IMR-90 (cell line): ENCODE results near the gene SF3B3. TPM values are rescaled to one million over a fixed set of nuclear protein-coding genes. Genes with fewer than 3 reads are reported as not detected.

ENCODE experiments used
- ATAC-seq: fragments of 200-7000 bp; cut with Tn5 transposase; 2 replicates; pipeline ENCODE4 v1.9.1; 2020; ENCODE audit warnings: low read depth, mild to moderate bottlenecking, moderate library complexity
- BruUV-seq: library from RNA; stranded (reverse); fragments of 400-500 nt; replicated peaks from 2 replicates; lab custom pipeline; 2021; lab: Mats Ljungman, UMichigan
- CTCF ChIA-PET: fragments of 300-600 bp; formaldehyde crosslinking; extraction: SDS; loops from one replicate; lab custom pipeline; 2021; ENCODE audit warnings: antibody characterized with exemption; lab: Yijun Ruan, JAX
- POLR2A ChIA-PET: fragments of 300-600 bp; sonication (Branson Sonifier 250); formaldehyde crosslinking; loops from one replicate; lab custom pipeline; 2022; ENCODE audit warnings: antibody characterized with exemption; ENCODE audit not compliant: unreplicated experiment; lab: Charles Lee
- DNase-seq: peaks from one replicate; pipeline ENCODE4 v3.0.0; 2013
- H2AFZ ChIP-seq: replicated peaks from 2 replicates; pipeline ENCODE3; 2013; ENCODE audit warnings: low read length, mild to moderate bottlenecking; ENCODE audit not compliant: poor library complexity
- H2AK5ac ChIP-seq: 2 replicates; pipeline ENCODE4 v1.6.1; 2013; ENCODE audit warnings: low read depth, low read length, inconsistent platforms
- H2AK9ac ChIP-seq: replicated peaks from 2 replicates; pipeline ENCODE3; 2013; ENCODE audit warnings: mild to moderate bottlenecking, low read depth, low read length, moderate library complexity; ENCODE audit not compliant: poor library complexity
- H2BK120ac ChIP-seq: 2 replicates; pipeline ENCODE4 v1.6.1; 2013; ENCODE audit warnings: low read depth, low read length, inconsistent platforms
- H2BK15ac ChIP-seq: 3 replicates; pipeline ENCODE4 v1.6.1; 2013; ENCODE audit warnings: low read depth, low read length, inconsistent platforms
- H2BK20ac ChIP-seq: 2 replicates; pipeline ENCODE4 v1.6.1; 2013; ENCODE audit warnings: low read depth, mild to moderate bottlenecking, inconsistent platforms, low read length, moderate library complexity
- H2BK5ac ChIP-seq: 2 replicates; pipeline ENCODE4 v1.6.1; 2013; ENCODE audit warnings: mild to moderate bottlenecking, low read depth, low read length, inconsistent platforms; ENCODE audit not compliant: poor library complexity, severe bottlenecking
- H3K14ac ChIP-seq: replicated peaks from 2 replicates; pipeline ENCODE4 v1.6.1; 2013; ENCODE audit warnings: low read depth, low read length, inconsistent platforms
- H3K18ac ChIP-seq: 2 replicates; pipeline ENCODE4 v1.6.1; 2013; ENCODE audit warnings: low read depth, low read length, control low read depth
- H3K23ac ChIP-seq: 2 replicates; pipeline ENCODE4 v1.6.1; 2013; ENCODE audit warnings: low read depth, low read length, inconsistent platforms
- H3K27ac ChIP-seq: 2 replicates; pipeline ENCODE4 v1.5.1; 2013; ENCODE audit warnings: mild to moderate bottlenecking, control low read depth, low read length; ENCODE audit not compliant: insufficient read depth
- H3K27me3 ChIP-seq: 2 replicates; pipeline ENCODE4 v1.6.1; 2013; ENCODE audit warnings: low read length; ENCODE audit not compliant: control insufficient read depth, insufficient read depth
- H3K36me3 ChIP-seq: 2 replicates; pipeline ENCODE4 v1.6.1; 2013; ENCODE audit warnings: low read length, mixed read lengths; ENCODE audit not compliant: control insufficient read depth, insufficient read depth
- H3K4ac ChIP-seq: 2 replicates; pipeline ENCODE4 v1.6.1; 2013; ENCODE audit warnings: low read depth, low read length, inconsistent platforms
- H3K4me1 ChIP-seq: 2 replicates; pipeline ENCODE4 v1.6.1; 2013; ENCODE audit warnings: low read length, mixed read lengths; ENCODE audit not compliant: control insufficient read depth, insufficient read depth
- H3K4me2 ChIP-seq: 2 replicates; pipeline ENCODE4 v1.6.1; 2013; ENCODE audit warnings: low read depth, mild to moderate bottlenecking, control low read depth, low read length, moderate library complexity
- H3K4me3 ChIP-seq: 2 replicates; pipeline ENCODE4 v1.5.1; 2013; ENCODE audit warnings: low read depth, mild to moderate bottlenecking, control low read depth, low read length, moderate library complexity; ENCODE audit not compliant: insufficient read depth
- H3K56ac ChIP-seq: 2 replicates; pipeline ENCODE4 v1.6.1; 2013; ENCODE audit warnings: low read length, inconsistent platforms; ENCODE audit not compliant: insufficient read depth; ENCODE audit errors: extremely low read depth
- H3K79me1 ChIP-seq, 2 experiments: 2 replicates each; pipeline ENCODE4 v1.6.1; 2013; ENCODE audit warnings: low read length in 2 of 2, inconsistent platforms in 1 of 2, low read depth in 1 of 2
- H3K9ac ChIP-seq: 2 replicates; pipeline ENCODE4 v1.6.1; 2013; ENCODE audit warnings: low read depth, low read length, control low read depth
- H3K9me1 ChIP-seq: 2 replicates; pipeline ENCODE4 v1.6.1; 2013; ENCODE audit warnings: low read length, inconsistent platforms; ENCODE audit not compliant: insufficient read depth
- H3K9me3 ChIP-seq: 2 replicates; pipeline ENCODE4 v1.6.1; 2013; ENCODE audit warnings: low read length; ENCODE audit not compliant: control insufficient read depth, insufficient read depth
- H4K20me1 ChIP-seq: 2 replicates; pipeline ENCODE4 v1.6.1; 2013; ENCODE audit warnings: low read length, inconsistent platforms; ENCODE audit not compliant: insufficient read depth
- H4K5ac ChIP-seq: 2 replicates; pipeline ENCODE4 v1.6.1; 2013; ENCODE audit warnings: mild to moderate bottlenecking, low read depth, low read length, control low read depth
- H4K8ac ChIP-seq, 2 experiments: 2 replicates each; pipeline ENCODE4 v1.6.1; 2013; ENCODE audit warnings: low read depth in 2 of 2, low read length in 2 of 2, control low read depth in 1 of 2, inconsistent platforms in 1 of 2
- H4K91ac ChIP-seq: 2 replicates; pipeline ENCODE4 v1.6.1; 2013; ENCODE audit warnings: low read depth, low read length, inconsistent platforms; ENCODE audit not compliant: insufficient read depth
- BHLHE40 ChIP-seq: fragments of 150-350 bp; IDR thresholded peaks from 2 replicates; pipeline ENCODE4 v1.6.1; 2016; ENCODE audit warnings: mild to moderate bottlenecking, low read depth, low read length
- CEBPB ChIP-seq: IDR thresholded peaks from 2 replicates; pipeline ENCODE4 v1.6.1; 2012; ENCODE audit warnings: low read depth, low read length, improper control_type of control experiment
- CHD1 ChIP-seq: IDR thresholded peaks from 2 replicates; pipeline ENCODE4 v1.6.1; 2012; ENCODE audit warnings: low read depth, low read length, improper control_type of control experiment
- CTCF ChIP-seq: conservative IDR thresholded peaks from 2 replicates; pipeline ENCODE4 v1.5.1; 2012; ENCODE audit warnings: mild to moderate bottlenecking, low read depth, low read length, improper control_type of control experiment
- ELK1 ChIP-seq: fragments of 150-350 bp; IDR thresholded peaks from 2 replicates; pipeline ENCODE4 v1.6.1; 2016; ENCODE audit warnings: low read depth, mild to moderate bottlenecking, low read length, moderate library complexity, borderline replicate concordance
- FOS ChIP-seq: fragments of 150-350 bp; IDR thresholded peaks from 2 replicates; pipeline ENCODE4 v1.6.1; 2016; ENCODE audit warnings: low read depth, low read length
- MAZ ChIP-seq: IDR thresholded peaks from 2 replicates; pipeline ENCODE4 v1.6.1; 2012; ENCODE audit warnings: low read depth, mild to moderate bottlenecking, low read length, improper control_type of control experiment, moderate library complexity, borderline replicate concordance
- NFE2L2 ChIP-seq: fragments of 150-350 bp; IDR thresholded peaks from 2 replicates; pipeline ENCODE4 v1.6.1; 2016; ENCODE audit warnings: low read depth, mild to moderate bottlenecking, low read length
- RAD21 ChIP-seq: IDR thresholded peaks from 2 replicates; pipeline ENCODE4 v1.6.1; 2012; ENCODE audit warnings: low read length, improper control_type of control experiment
- RCOR1 ChIP-seq: IDR thresholded peaks from 2 replicates; pipeline ENCODE4 v1.6.1; 2012; ENCODE audit warnings: mild to moderate bottlenecking, low read length, improper control_type of control experiment; ENCODE audit not compliant: insufficient replicate concordance
- RFX5 ChIP-seq: IDR thresholded peaks from 2 replicates; pipeline ENCODE4 v1.8.0; 2012; ENCODE audit warnings: low read depth, mild to moderate bottlenecking, low read length, moderate library complexity
- SMC3 ChIP-seq: fragments of 150-350 bp; IDR thresholded peaks from 2 replicates; pipeline ENCODE4 v1.6.1; 2016; ENCODE audit warnings: low read depth, mild to moderate bottlenecking, antibody characterized with exemption, low read length, moderate library complexity
- USF2 ChIP-seq: fragments of 150-350 bp; IDR thresholded peaks from 2 replicates; pipeline ENCODE4 v1.6.1; 2017; ENCODE audit warnings: mild to moderate bottlenecking, antibody characterized with exemption, low read length, low read depth
- WGBS, 2 experiments: methylation state at CpG; one replicate each; pipeline versions ENCODE4 v1.1.5 to v1.1.7; 2013; ENCODE audit warnings: missing lambda C conversion rate in 2 of 2; ENCODE audit not compliant: insufficient read length in 1 of 2; ENCODE audit errors: extremely low coverage in 2 of 2; 5-methylcytosine and 5-hydroxymethylcytosine counted together
- dilution Hi-C: fragments of 300-500 bp; cut with HindIII; formaldehyde crosslinking; loops from one replicate; pipeline ENCODE4 v1.14.3; 2018; ENCODE audit warnings: low sequenced_read_pairs; ENCODE audit not compliant: unreplicated experiment
- in situ Hi-C: fragments of 300-500 bp; cut with MboI; formaldehyde crosslinking; loops from 3 replicates; pipeline ENCODE4 v1.14.3; 2019; ENCODE audit warnings: low sequenced_read_pairs, inconsistent platforms, mixed read lengths
- intact Hi-C: fragments of 100-400 bp; cut with micrococcal nuclease; formaldehyde crosslinking; loops from 2 replicates; pipeline ENCODE4 v1.10.0; 2022
- polyA plus RNA-seq, 3 experiments: library from polyadenylated mRNA; depleted of rRNA; stranded (reverse); fragments of >200 nt; gene quantifications; 2 replicates each; pipeline ENCODE4 v1.2.3, GENCODE V29; 2012; ENCODE audit warnings: low replicate concordance in 1 of 3
- total RNA-seq: library from RNA; depleted of rRNA; stranded (reverse); fragments of >200 nt; gene quantifications from 2 replicates; pipeline ENCODE4 v1.2.3, GENCODE V29; 2012

SF3B3 gene
- total and polyA plus RNA-seq, 2 of the 4 experiments (the other 2 are of a cell fraction) = 97.9 to 134 TPM

GRCh38 chr16:70522216-70523075 lies 1.2 kb upstream of the SF3B3 start:
- dilution Hi-C loops = no loop called here
- ATAC-seq = no peak
- no peak for DNase-seq
- H3K9me1 ChIP-seq = peaks cover 3% of the 10 kb centered on the region
- peak overlapping the region; percentile 97 to 98 for H4K8ac ChIP-seq
- H2BK5ac ChIP-seq = peak overlapping the region; percentile 54
- peak overlapping the region; percentile 93; the same call in 1 of the 2 replicates for H3K4ac ChIP-seq
- H3K9ac ChIP-seq = peak overlapping the region; percentile 85
- H2AK5ac ChIP-seq = peak overlapping the region; percentile 78; the same call in 1 of the 2 replicates
- H2AFZ ChIP-seq = no peak overlapping the region
- H3K9me3 ChIP-seq = no peaks in the 10 kb centered on the region
- H2BK20ac ChIP-seq = no peak overlapping the region
- peaks cover 24% of the 10 kb centered on the region for H4K20me1 ChIP-seq
- peak overlapping the region; percentile 87 for H3K4me2 ChIP-seq
- CTCF ChIA-PET = interaction anchor here (0.6 kb wide), 1 partner anchor 34 kb away, joined by 5 read pairs; no protein-coding TSS in a partner anchor
- H2AK9ac ChIP-seq = peak overlapping the region; percentile 88
- H3K4me1 ChIP-seq = peaks cover 3% of the 10 kb centered on the region; the same call in 1 of the 2 replicates
- peak overlapping the region; percentile 94; the same call in 1 of the 2 replicates for H4K91ac ChIP-seq
- peaks cover 10% of the 10 kb centered on the region for H3K36me3 ChIP-seq
- no TSS peak for BruUV-seq
- in situ Hi-C loops = no loop called here
- TF ChIP-seq ELK1 (no peak), RFX5 (no peak), SMC3 (no peak), BHLHE40 (no peak), FOS (no peak), MAZ (no peak), CHD1 (no peak), RCOR1 (no peak), CEBPB (no peak), CTCF (no peak), RAD21 (no peak), USF2 (no peak), NFE2L2 (no peak)
- WGBS, 2 experiments = 77% methylated on average over 6 of the region's 18 CpGs; no CpG with 5 or more reads in 1 of the 2 experiments
- H2BK120ac ChIP-seq = no peak overlapping the region
- peak overlapping the region; percentile 79; the same call in 1 of the 2 replicates for H3K27ac ChIP-seq
- no peaks in the 10 kb centered on the region for H3K27me3 ChIP-seq
- H3K4me3 ChIP-seq = peak overlapping the region; percentile 63
- intact Hi-C loops = loop anchor here (1.0 kb wide), 1 partner anchor 141 kb away; no protein-coding TSS in a partner anchor
- peak overlapping the region; percentile 94; the same call in 1 of the 2 replicates for H3K14ac ChIP-seq
- POLR2A ChIA-PET = no interaction called here
- H4K5ac ChIP-seq = no peak overlapping the region; the same call in 1 of the 2 replicates
- H3K56ac ChIP-seq = peak overlapping the region; percentile 89
- H3K18ac ChIP-seq = no peak overlapping the region
- H3K79me1 ChIP-seq = peaks cover 5 to 46% of the 10 kb centered on the region in 2 experiments
- peak overlapping the region; percentile 91 for H3K23ac ChIP-seq
- no peak overlapping the region; the same call in 2 of the 3 replicates for H2BK15ac ChIP-seq
